Neutrophil (primary cell): Measurements from ENCODE around the gene MYO18A.
"Not testable (repeated sequence)": the region's sequence is repeated elsewhere in the genome, so short reads cannot be mapped to it uniquely, and the experiment has no call there.

Source experiments
- H3K27ac ChIP-seq: fragments of 200-600 bp; sonication (generic); 2 replicates; pipeline ENCODE4 v1.5.1; 2016; ENCODE audit warnings: mild to moderate bottlenecking, moderate library complexity
- H3K27me3 ChIP-seq: fragments of 200-600 bp; sonication (generic); 2 replicates; pipeline ENCODE4 v1.6.0; 2016; ENCODE audit warnings: mild to moderate bottlenecking
- H3K36me3 ChIP-seq: fragments of 200-600 bp; sonication (generic); 2 replicates; pipeline ENCODE4 v1.5.1; 2017
- H3K4me1 ChIP-seq, 2 experiments: fragments of 200-600 bp in 1 of 2; sonication (generic) in 1 of 2; 1 replicate in 1 of 2; 2 replicates in 1 of 2; pipeline versions ENCODE4 v1.5.1 to v1.6.1; 2013 to 2016; ENCODE audit warnings: low read depth in 1 of 2, low read length in 1 of 2, mild to moderate bottlenecking in 1 of 2, moderate library complexity in 1 of 2; ENCODE audit not compliant: control insufficient read depth in 1 of 2, insufficient read depth in 1 of 2
- H3K4me3 ChIP-seq, 2 experiments: fragments of 200-600 bp in 1 of 2; sonication (generic) in 1 of 2; 1 replicate in 1 of 2; 2 replicates in 1 of 2; pipeline ENCODE4 v1.5.1; 2013 to 2016; ENCODE audit warnings: low read depth in 1 of 2, low read length in 1 of 2, mild to moderate bottlenecking in 1 of 2, moderate library complexity in 1 of 2
- H3K9me3 ChIP-seq: fragments of 200-600 bp; sonication (generic); 2 replicates; pipeline ENCODE4 v1.5.1; 2016
- CTCF ChIP-seq: fragments of 200-600 bp; sonication (generic); IDR thresholded peaks from 2 replicates; pipeline ENCODE4 v1.5.1; 2016; ENCODE audit warnings: antibody characterized with exemption

The MYO18A gene

GRCh38 chr17:29090750-29091605, 89.2 kb downstream of the MYO18A start:
- Histone ChIP-seq H3K36me3 (peaks cover 100% of the 10 kb centered on the region), H3K27me3 (no peaks in the 10 kb centered on the region), H3K4me3 (no peak overlapping the region), H3K4me1 (no peaks in the 10 kb centered on the region), H3K9me3 (no peaks in the 10 kb centered on the region), H3K27ac (no peak overlapping the region)
- no peak for TF ChIP-seq CTCF

GRCh38 chr17:29090108-29090507, 90.1 kb downstream of the MYO18A start:
- H3K27ac ChIP-seq, result no peak overlapping the region
- H3K4me1 ChIP-seq, result no peaks in the 10 kb centered on the region
- H3K27me3 ChIP-seq, result no peaks in the 10 kb centered on the region
- no peaks in the 10 kb centered on the region for H3K9me3 ChIP-seq
- no peak overlapping the region for H3K4me3 ChIP-seq
- TF ChIP-seq CTCF, result no peak
- H3K36me3 ChIP-seq, result peaks cover 100% of the 10 kb centered on the region

- Histone ChIP-seq H3K4me3 (no peak overlapping the region), H3K27me3 (no peaks in the 10 kb centered on the region), H3K36me3 (peaks cover 100% of the 10 kb centered on the region), H3K27ac (no peak overlapping the region), H3K9me3 (no peaks in the 10 kb centered on the region), H3K4me1 (no peaks in the 10 kb centered on the region)
- no peak for TF ChIP-seq CTCF
Observed at GRCh38 chr17:29089601-29090044, 90.6 kb downstream of the MYO18A start.

GRCh38 chr17:29088782-29089181, 91.4 kb downstream of the MYO18A start:
- H3K4me1 ChIP-seq, H3K27me3 ChIP-seq, H3K9me3 ChIP-seq, H3K4me3 ChIP-seq, H3K27ac ChIP-seq: not testable (repeated sequence)
- H3K36me3 ChIP-seq, result peaks cover 100% of the 10 kb centered on the region

GRCh38 chr17:29086628-29087332, 93.4 kb downstream of the MYO18A start:
- no peaks in the 10 kb centered on the region for H3K9me3 ChIP-seq
- TF ChIP-seq CTCF, result no peak
- H3K4me3 ChIP-seq, result no peak overlapping the region
- peaks cover 100% of the 10 kb centered on the region for H3K36me3 ChIP-seq
- no peaks in the 10 kb centered on the region for H3K27me3 ChIP-seq
- no peak overlapping the region for H3K27ac ChIP-seq
- H3K4me1 ChIP-seq, result no peaks in the 10 kb centered on the region

GRCh38 chr17:29085223-29085622, 95.0 kb downstream of the MYO18A start:
- peaks cover 100% of the 10 kb centered on the region for H3K36me3 ChIP-seq
- H3K27me3 ChIP-seq, result no peaks in the 10 kb centered on the region
- H3K9me3 ChIP-seq, result no peaks in the 10 kb centered on the region
- H3K27ac ChIP-seq, result no peak overlapping the region
- H3K4me1 ChIP-seq, result no peaks in the 10 kb centered on the region
- H3K4me3 ChIP-seq, result no peak overlapping the region
- TF ChIP-seq CTCF, result no peak
